ENCODE data around the gene CELSR3. TPM values are rescaled to one million over a fixed set of nuclear protein-coding genes. Genes with fewer than 3 reads are reported as not detected.

CELSR3 gene
- total and polyA plus RNA-seq, 3 experiments from 2014 or later = 0.41 to 19.3 (median 19.3) TPM

DNA sequence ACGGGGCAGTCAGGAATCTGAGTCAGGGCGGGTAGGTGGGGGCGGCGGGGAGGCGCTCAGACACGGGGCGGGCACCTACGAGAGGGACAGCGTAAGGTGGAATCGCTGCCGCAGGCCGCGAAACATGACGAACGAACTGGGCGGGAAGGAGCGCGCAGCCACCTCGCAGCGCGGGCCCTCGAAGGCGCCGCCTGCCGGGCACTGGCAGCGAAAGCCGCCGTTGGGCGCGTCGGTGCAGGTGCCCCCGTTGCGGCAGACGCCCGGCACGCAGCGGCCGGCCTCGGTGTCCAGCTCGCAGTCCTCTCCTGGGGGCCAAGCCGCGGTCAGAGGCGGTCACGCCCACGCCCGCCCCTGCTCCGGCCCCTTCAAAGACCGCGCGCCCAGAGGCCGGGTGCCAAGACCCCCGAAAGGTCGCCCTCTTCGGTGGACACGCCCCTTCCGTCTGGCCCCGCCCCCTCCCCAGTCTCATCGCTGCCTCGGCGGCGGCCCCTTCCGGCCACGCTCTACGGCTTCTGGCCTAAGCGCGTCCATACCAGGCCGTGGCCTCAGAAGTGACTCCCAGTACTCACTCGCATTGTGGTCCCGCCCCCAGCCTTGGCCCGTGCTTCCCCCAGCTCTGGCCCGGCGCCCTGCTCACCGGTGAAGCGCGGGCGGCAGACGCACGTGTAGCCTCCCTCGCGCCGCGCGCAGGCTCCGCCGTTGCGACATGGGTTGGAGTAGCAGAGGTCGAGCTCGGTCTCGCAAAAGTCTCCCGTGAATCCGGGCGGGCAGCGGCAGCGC lies 6.4 kb downstream of the CELSR3 start:
- peak; percentile 77 to 89 (median 87) for DNase-seq
- H3K4me1 ChIP-seq (ENCODE audit: insufficient read depth, low read length) = peaks cover 13% of the 10 kb centered on the region
- POLR2A ChIA-PET = interaction anchor here (1.0 kb wide), 1 partner anchor 21 kb away, joined by 4 read pairs; the partner anchor contains the start of gene SLC26A6
- no peaks in the 10 kb centered on the region for H3K27me3 ChIP-seq (ENCODE audit: insufficient read depth, low read length, poor library complexity, severe bottlenecking)
- Mint-ChIP-seq H3K4me1 (peaks cover 4 to 30% (median 5%) of the 10 kb centered on the region in 3 donors), H3K27ac (peak overlapping the region; percentile 78 to 95 (median 88)), H3K27me3 (peaks cover 3 to 9% of the 10 kb centered on the region in 2 donors), H3K4me3 (peak overlapping the region; percentile 80 to 91 (median 84)), H3K9me3 (peaks cover 0 to 1% (median 0%) of the 10 kb centered on the region in 5 donors), H3K36me3 (peaks cover 0 to 7% (median 1%) of the 10 kb centered on the region in 3 donors)
- no peaks in the 10 kb centered on the region for H3K9me3 ChIP-seq (ENCODE audit: low read length)
- H3K4me3 ChIP-seq (ENCODE audit: low read length) = peak overlapping the region; percentile 53
- no peaks in the 10 kb centered on the region for H3K36me3 ChIP-seq (ENCODE audit: insufficient read depth, low read length)
- CTCF ChIA-PET = interaction anchor here (1.0 to 3.3 kb wide), 3 partner anchors 17 to 112 kb away, joined by 3 to 15 read pairs (median 4); partner anchors contain the start of gene SLC26A6
- peak overlapping the region; percentile 57 for H3K27ac ChIP-seq (ENCODE audit: low read depth, low read length)

DNA sequence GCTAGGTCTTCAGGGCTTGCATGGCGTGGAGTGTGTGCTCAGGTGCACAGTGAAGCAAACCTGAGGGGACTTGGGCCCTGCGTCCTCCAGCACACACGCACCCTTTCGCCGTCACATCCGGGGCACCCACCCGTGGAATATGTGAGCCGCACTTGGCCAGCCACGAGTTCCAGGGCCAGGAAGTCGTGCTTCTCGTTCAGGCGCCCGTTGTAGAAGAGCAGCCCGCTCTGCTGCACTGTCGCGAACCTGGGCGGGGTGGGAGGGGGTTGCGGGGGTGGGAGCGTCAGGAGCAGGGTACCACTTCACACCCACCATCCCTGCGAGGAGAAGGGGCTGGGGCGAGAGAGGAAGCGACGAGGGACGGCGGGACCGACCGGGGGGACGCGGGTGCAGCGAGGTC lies 7.1 kb downstream of the CELSR3 start:
- H3K27ac ChIP-seq (ENCODE audit: low read depth, low read length) = no peak overlapping the region

DNA sequence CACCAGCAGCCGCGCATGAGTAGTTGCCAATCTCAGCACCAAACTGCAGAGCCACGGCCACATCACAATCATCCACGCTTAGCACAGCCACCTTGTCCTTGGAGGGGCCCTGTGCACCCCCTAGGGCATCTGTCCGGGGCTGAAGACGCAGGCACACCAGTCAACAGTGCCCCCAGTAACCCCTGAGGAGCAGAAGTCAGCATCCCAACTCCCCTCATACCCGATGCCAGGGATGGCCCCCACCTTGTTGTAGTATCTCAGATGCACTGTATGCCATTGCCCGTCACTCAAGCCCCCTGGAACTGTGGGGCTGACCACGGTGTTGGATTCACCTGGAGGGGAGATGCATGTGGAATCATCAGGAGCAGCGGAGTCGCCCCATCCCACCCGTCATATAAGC lies 7.6 kb downstream of the CELSR3 start:
- Mint-ChIP-seq H3K36me3 (peaks cover 0 to 11% (median 1%) of the 10 kb centered on the region in 3 donors), H3K4me1 (peaks cover 4 to 30% (median 5%) of the 10 kb centered on the region in 3 donors), H3K4me3 (peak overlapping the region; percentile 80 to 91 (median 84)), H3K27ac (peak overlapping the region in 7 of 8 donors; percentile 56 to 92 (median 79)), H3K9me3 (peaks cover 0 to 1% (median 0%) of the 10 kb centered on the region in 5 donors), H3K27me3 (peaks cover 3% of the 10 kb centered on the region in 2 donors)
- DNase-seq = no peak
- H3K4me1 ChIP-seq (ENCODE audit: insufficient read depth, low read length) = peaks cover 12% of the 10 kb centered on the region
- H3K9me3 ChIP-seq (ENCODE audit: low read length) = no peaks in the 10 kb centered on the region
- no peak overlapping the region for H3K4me3 ChIP-seq (ENCODE audit: low read length)
- ChIA-PET POLR2A (interaction anchor here (0.6 kb wide), 1 partner anchor 32 kb away, joined by 3 read pairs; no protein-coding TSS in a partner anchor), CTCF (interaction anchor here (0.7 to 0.9 kb wide), 2 partner anchors 20 to 31 kb away, joined by 3 to 4 read pairs; partner anchors contain the start of gene SLC26A6)
- H3K27me3 ChIP-seq (ENCODE audit: insufficient read depth, low read length, poor library complexity, severe bottlenecking) = no peaks in the 10 kb centered on the region
- H3K36me3 ChIP-seq (ENCODE audit: insufficient read depth, low read length) = no peaks in the 10 kb centered on the region
- H3K27ac ChIP-seq (ENCODE audit: low read depth, low read length) = no peak overlapping the region

More for the DNA sequence above, 7.1 kb downstream of the CELSR3 start:
- peaks cover 0 to 11% (median 1%) of the 10 kb centered on the region in 3 donors for H3K36me3 Mint-ChIP-seq
- H3K27me3 Mint-ChIP-seq = peaks cover 3 to 8% of the 10 kb centered on the region in 2 donors
- POLR2A ChIA-PET = interaction anchor here (0.6 kb wide), 1 partner anchor 33 kb away, joined by 3 read pairs; no protein-coding TSS in a partner anchor
- no peaks in the 10 kb centered on the region for H3K27me3 ChIP-seq (ENCODE audit: insufficient read depth, low read length, poor library complexity, severe bottlenecking)
- H3K9me3 ChIP-seq (ENCODE audit: low read length) = no peaks in the 10 kb centered on the region
- peak; percentile 42 to 79 (median 49) for DNase-seq
- H3K4me1 Mint-ChIP-seq = peaks cover 4 to 30% (median 5%) of the 10 kb centered on the region in 3 donors
- peaks cover 0 to 1% (median 0%) of the 10 kb centered on the region in 5 donors for H3K9me3 Mint-ChIP-seq
- H3K36me3 ChIP-seq (ENCODE audit: insufficient read depth, low read length) = no peaks in the 10 kb centered on the region
- H3K4me1 ChIP-seq (ENCODE audit: insufficient read depth, low read length) = peaks cover 12% of the 10 kb centered on the region
- peak overlapping the region; percentile 78 to 95 (median 88) for H3K27ac Mint-ChIP-seq
- CTCF ChIA-PET = no interaction called here
- no peak overlapping the region for H3K4me3 ChIP-seq (ENCODE audit: low read length)
- H3K4me3 Mint-ChIP-seq = peak overlapping the region; percentile 80 to 91 (median 84)

DNA sequence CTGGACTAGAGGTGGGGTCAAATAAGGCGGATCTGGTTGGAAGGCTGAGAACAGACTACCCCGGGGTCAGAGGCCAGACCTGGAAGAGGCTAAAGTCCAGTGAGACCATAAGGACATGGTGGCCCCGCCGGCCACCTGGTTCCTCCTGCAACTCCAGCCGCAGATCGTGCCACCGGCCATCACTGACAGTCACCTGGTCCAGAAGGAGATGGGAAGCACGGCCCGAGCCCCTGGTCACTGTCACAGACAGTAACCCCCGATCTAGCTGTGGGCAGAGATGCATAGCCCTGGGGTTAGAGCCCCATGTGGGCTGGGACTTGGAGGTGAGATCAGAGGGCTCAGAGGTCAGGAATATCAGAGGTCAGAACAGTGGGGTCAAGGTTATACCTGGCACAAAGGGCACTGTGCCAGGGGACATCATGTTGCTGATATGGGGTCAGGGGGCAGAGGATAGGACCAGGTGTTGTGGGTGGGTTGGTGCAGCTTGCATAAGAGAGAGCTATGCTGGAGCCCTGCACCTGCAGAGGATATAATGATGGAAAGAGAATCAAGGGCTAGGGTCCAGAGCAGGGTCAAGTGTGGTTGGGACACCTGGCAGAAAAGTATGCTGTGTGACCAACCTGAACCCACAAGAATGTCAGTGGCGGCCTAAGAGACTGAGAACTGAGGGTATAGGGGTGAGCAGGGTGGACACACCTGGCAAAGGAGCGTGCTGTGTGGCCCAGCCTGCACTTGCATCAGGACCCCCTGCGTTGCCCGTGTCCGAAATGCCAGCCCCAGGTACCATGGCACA lies 9.6 kb downstream of the CELSR3 start:
- H3K36me3 ChIP-seq (ENCODE audit: insufficient read depth, low read length) = no peaks in the 10 kb centered on the region
- Mint-ChIP-seq H3K27me3 (no peaks in the 10 kb centered on the region), H3K27ac (peak overlapping the region in 3 of 8 donors; percentile 28 to 70 (median 54)), H3K4me1 (peaks cover 4 to 27% (median 5%) of the 10 kb centered on the region in 3 donors), H3K4me3 (peak overlapping the region in 1 of 7 donors; percentile 72), H3K36me3 (peaks cover 0 to 20% (median 0%) of the 10 kb centered on the region in 3 donors), H3K9me3 (no peaks in the 10 kb centered on the region)
- H3K9me3 ChIP-seq (ENCODE audit: low read length) = no peaks in the 10 kb centered on the region
- H3K27me3 ChIP-seq (ENCODE audit: insufficient read depth, low read length, poor library complexity, severe bottlenecking) = no peaks in the 10 kb centered on the region
- CTCF ChIA-PET = no interaction called here
- POLR2A ChIA-PET = no interaction called here
- no peak for DNase-seq
- peaks cover 12% of the 10 kb centered on the region for H3K4me1 ChIP-seq (ENCODE audit: insufficient read depth, low read length)
- no peak overlapping the region for H3K27ac ChIP-seq (ENCODE audit: low read depth, low read length)
- no peak overlapping the region for H3K4me3 ChIP-seq (ENCODE audit: low read length)

- H3K36me3 Mint-ChIP-seq = peaks cover 0 to 21% (median 0%) of the 10 kb centered on the region in 3 donors
- H3K27ac Mint-ChIP-seq = no peak overlapping the region
- Histone ChIP-seq H3K4me3 (ENCODE audit: low read length) (no peak overlapping the region), H3K36me3 (ENCODE audit: insufficient read depth, low read length) (no peaks in the 10 kb centered on the region), H3K4me1 (ENCODE audit: insufficient read depth, low read length) (peaks cover 10% of the 10 kb centered on the region), H3K9me3 (ENCODE audit: low read length) (no peaks in the 10 kb centered on the region), H3K27me3 (ENCODE audit: insufficient read depth, low read length, poor library complexity, severe bottlenecking) (no peaks in the 10 kb centered on the region), H3K27ac (ENCODE audit: low read depth, low read length) (no peak overlapping the region)
- no peaks in the 10 kb centered on the region for H3K27me3 Mint-ChIP-seq
- H3K4me1 Mint-ChIP-seq = peaks cover 0 to 16% (median 4%) of the 10 kb centered on the region in 3 donors
- peak overlapping the region in 1 of 7 donors; percentile 37 for H3K4me3 Mint-ChIP-seq
- no peak for DNase-seq
- ChIA-PET POLR2A (no interaction called here), CTCF (no interaction called here)
- no peaks in the 10 kb centered on the region for H3K9me3 Mint-ChIP-seq
Observed at GRCh38 chr3:48651771-48652170, 10.9 kb downstream of the CELSR3 start.

- POLR2A ChIA-PET = no interaction called here
- DNase-seq = no peak
- Mint-ChIP-seq H3K27me3 (no peaks in the 10 kb centered on the region), H3K27ac (no peak overlapping the region), H3K4me3 (no peak overlapping the region), H3K4me1 (peaks cover 0 to 9% (median 4%) of the 10 kb centered on the region in 3 donors), H3K36me3 (peaks cover 0 to 24% (median 0%) of the 10 kb centered on the region in 3 donors), H3K9me3 (no peaks in the 10 kb centered on the region)
- Histone ChIP-seq H3K27ac (ENCODE audit: low read depth, low read length) (no peak overlapping the region), H3K4me1 (ENCODE audit: insufficient read depth, low read length) (peaks cover 6% of the 10 kb centered on the region), H3K36me3 (ENCODE audit: insufficient read depth, low read length) (no peaks in the 10 kb centered on the region), H3K4me3 (ENCODE audit: low read length) (no peak overlapping the region), H3K9me3 (ENCODE audit: low read length) (no peaks in the 10 kb centered on the region), H3K27me3 (ENCODE audit: insufficient read depth, low read length, poor library complexity, severe bottlenecking) (no peaks in the 10 kb centered on the region)
- CTCF ChIA-PET = no interaction called here
Observed at GRCh38 chr3:48650723-48651122, 12.0 kb downstream of the CELSR3 start.

DNA sequence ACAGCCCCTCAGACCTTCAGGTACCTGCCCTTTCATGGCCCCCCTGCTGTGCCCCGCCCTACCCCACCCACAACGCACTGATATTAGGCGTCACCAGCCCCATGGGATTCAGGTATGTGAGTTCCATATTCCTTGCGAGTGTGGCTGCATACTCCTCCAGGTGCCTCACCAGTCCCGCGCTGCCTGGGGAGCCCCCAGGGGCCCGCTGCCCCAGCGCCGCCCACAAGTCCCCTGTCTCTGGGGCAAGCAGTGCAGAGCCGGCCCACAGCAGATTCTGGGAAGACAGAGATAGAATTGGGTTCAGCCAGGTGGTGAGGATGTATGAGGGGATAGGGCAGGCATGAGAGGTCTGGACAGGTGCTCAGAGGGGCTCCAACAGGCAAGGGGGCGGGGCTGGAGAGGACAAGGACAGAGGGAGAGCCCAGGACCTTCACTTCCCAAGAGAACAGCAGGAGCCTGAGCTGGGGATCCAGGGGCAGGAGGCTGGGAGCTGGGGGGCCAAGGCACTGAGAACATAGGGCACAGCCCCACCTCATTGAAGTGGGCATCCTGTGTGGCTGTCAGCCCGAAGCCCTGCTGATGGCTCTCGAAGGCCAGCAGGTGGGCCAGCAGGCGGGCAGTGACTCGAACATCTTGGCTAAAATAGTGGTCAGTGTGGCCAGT lies 14.4 kb downstream of the CELSR3 start:
- H3K4me3 ChIP-seq (ENCODE audit: low read length) = no peak overlapping the region
- Mint-ChIP-seq H3K4me3 (no peak overlapping the region), H3K9me3 (no peaks in the 10 kb centered on the region), H3K27me3 (no peaks in the 10 kb centered on the region), H3K27ac (no peak overlapping the region), H3K4me1 (no peaks in the 10 kb centered on the region), H3K36me3 (peaks cover 0 to 27% (median 0%) of the 10 kb centered on the region in 3 donors)
- DNase-seq = no peak
- no peaks in the 10 kb centered on the region for H3K27me3 ChIP-seq (ENCODE audit: insufficient read depth, low read length, poor library complexity, severe bottlenecking)
- CTCF ChIA-PET = no interaction called here
- no peaks in the 10 kb centered on the region for H3K9me3 ChIP-seq (ENCODE audit: low read length)
- H3K27ac ChIP-seq (ENCODE audit: low read depth, low read length) = no peak overlapping the region
- H3K4me1 ChIP-seq (ENCODE audit: insufficient read depth, low read length) = no peaks in the 10 kb centered on the region
- H3K36me3 ChIP-seq (ENCODE audit: insufficient read depth, low read length) = no peaks in the 10 kb centered on the region
- POLR2A ChIA-PET = no interaction called here
